Epithelial cell of proximal tubule (primary cell): ENCODE results near the gene OTX1. TPM values are rescaled to one million over a fixed set of nuclear protein-coding genes. Genes with fewer than 3 reads are reported as not detected.

ENCODE experiments used
- DNase-seq: peaks from one replicate; pipeline ENCODE4 v3.0.0-alpha.2; 2011; ENCODE audit warnings: low read depth
- H3K4me3 ChIP-seq: 2 replicates; pipeline ENCODE4 v1.5.1; 2011; ENCODE audit warnings: low read depth, mild to moderate bottlenecking, low read length
- total RNA-seq: library from RNA; depleted of rRNA; stranded (reverse); fragments of >200 nt; gene quantifications from 2 replicates; pipeline ENCODE4 v1.2.3, GENCODE V29; 2015
- TF ChIP-seq, protein P1 (sequence below): conservative IDR thresholded peaks from 2 replicates; pipeline ENCODE4 v1.5.1; 2012; ENCODE audit warnings: low read depth, mild to moderate bottlenecking, low read length

The OTX1 gene
- total RNA-seq, 1 donor from 2014 or later = not detected

DNA sequence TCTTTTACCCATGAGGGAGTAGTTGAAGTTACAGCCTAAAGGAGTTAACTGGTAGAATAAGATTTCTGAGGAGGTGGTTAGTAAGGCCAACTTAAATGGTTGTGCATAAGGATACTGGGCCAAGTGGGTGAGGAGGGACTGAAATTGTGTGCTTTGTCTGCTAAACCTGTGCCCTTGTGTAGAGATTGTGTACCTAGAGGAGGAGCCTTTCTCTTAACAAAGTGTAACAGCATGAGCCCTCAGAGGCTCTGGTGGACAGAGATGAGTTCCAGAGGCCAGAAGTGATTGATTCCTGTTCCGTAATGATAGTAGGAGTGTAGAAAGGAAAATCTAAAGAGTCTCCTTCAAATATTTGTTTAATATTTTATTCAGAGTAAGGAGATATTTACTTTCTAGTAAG, 42.9 kb downstream of the OTX1 start:
- H3K4me3 ChIP-seq = no peak overlapping the region
- no peak for DNase-seq
- TF ChIP-seq, protein P1, sequence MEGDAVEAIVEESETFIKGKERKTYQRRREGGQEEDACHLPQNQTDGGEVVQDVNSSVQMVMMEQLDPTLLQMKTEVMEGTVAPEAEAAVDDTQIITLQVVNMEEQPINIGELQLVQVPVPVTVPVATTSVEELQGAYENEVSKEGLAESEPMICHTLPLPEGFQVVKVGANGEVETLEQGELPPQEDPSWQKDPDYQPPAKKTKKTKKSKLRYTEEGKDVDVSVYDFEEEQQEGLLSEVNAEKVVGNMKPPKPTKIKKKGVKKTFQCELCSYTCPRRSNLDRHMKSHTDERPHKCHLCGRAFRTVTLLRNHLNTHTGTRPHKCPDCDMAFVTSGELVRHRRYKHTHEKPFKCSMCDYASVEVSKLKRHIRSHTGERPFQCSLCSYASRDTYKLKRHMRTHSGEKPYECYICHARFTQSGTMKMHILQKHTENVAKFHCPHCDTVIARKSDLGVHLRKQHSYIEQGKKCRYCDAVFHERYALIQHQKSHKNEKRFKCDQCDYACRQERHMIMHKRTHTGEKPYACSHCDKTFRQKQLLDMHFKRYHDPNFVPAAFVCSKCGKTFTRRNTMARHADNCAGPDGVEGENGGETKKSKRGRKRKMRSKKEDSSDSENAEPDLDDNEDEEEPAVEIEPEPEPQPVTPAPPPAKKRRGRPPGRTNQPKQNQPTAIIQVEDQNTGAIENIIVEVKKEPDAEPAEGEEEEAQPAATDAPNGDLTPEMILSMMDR = no peak

DNA sequence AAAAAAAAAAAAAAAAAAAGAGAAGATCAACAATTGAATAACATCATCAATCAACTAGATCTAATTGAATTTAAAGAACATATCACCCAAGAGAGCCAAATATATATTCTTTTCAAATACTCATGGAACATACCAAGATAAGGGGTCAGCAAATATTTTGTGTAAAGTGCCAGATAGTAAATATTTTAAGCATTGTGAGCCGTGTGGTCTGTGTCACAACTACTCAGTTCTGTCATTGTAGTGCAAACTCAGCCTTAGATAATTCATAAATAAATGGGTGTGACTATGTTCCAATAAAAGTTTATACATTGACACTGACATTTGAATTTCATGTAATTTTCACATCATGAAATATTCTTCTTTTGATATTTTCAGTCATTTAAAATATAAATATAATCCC, 45.9 kb downstream of the OTX1 start:
- TF ChIP-seq, protein P1 = no peak
- no peak for DNase-seq
- no peak overlapping the region for H3K4me3 ChIP-seq

DNA sequence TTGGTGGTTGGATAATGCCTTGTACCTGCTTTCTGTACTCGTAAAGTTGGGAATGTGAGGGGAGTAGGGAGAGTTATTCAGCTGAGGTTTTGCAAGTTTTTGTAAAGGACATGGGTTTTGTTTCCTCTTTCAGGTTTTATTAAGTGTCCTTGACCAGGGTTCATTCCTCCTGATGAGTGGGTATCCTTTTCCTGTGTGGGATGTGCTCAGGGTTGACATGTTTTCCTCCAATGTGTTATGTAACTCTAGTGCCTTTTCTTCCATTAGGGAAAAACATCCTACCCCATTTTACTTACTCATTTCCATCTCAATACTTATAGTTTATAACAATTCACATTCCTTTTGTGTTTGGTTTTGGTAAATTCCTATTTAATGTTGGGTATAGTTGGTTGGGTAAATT, 48.4 kb downstream of the OTX1 start:
- DNase-seq = no peak
- TF ChIP-seq, protein P1 = no peak
- H3K4me3 ChIP-seq = no peak overlapping the region

DNA sequence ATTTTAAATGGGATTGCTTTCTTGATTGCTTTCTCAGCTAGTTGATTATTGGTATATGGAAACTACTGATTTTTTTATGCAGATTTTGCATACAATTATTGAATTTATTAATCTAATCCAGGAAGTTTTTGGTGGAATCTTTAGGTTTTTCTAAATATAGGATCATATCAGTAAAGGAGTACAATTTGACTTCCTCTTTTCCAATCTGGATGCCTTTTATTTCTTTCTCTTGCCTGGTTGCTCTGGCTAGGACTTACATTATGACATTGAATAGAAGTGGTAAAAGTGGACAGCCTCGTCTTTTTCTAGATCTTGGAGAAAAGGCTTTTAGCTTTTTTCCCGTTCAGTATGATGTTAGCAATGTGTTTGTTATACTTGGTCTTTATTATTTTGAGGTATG, 51.3 kb downstream of the OTX1 start:
- no peak for DNase-seq

DNA sequence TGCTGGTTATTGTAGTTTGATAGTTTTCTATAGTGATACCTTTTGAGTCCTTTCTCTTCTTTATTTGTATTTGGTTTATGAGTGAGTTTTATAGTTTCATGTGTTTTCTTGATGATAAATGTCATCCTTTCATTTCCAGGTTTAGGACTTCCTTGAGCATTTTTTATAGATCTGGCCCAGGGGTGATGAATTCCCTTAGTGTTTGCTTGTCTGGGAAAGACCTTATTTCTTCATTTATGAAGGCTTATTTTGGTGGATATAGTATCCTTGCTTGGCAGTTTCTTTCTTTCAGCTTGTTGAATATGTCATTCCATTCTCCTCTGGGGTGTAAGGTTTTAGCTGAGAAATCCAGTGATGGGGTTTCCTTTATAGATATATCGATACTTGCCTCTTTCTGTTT, 53.9 kb downstream of the OTX1 start:
- no peak overlapping the region for H3K4me3 ChIP-seq
- DNase-seq = no peak
- TF ChIP-seq, protein P1 = no peak

More for the DNA sequence above, 51.3 kb downstream of the OTX1 start:
- H3K4me3 ChIP-seq = no peak overlapping the region
- TF ChIP-seq, protein P1 = no peak
